CD4-positive, alpha-beta T cell (primary cell): ENCODE measurements around the gene ANKRD40. TPM values are rescaled to one million over a fixed set of nuclear protein-coding genes. Genes with fewer than 3 reads are reported as not detected.

Source experiments
- ATAC-seq: fragments of 200-7000 bp; cut with Tn5 transposase; one replicate; pipeline ENCODE4 v1.10.0; 2022; ENCODE audit warnings: mild to moderate bottlenecking; ENCODE audit not compliant: poor library complexity
- CTCF ChIA-PET: fragments of 350-600 bp; sonication (Branson Sonifier 250); formaldehyde crosslinking; loops from one replicate; lab custom pipeline; 2021; ENCODE audit warnings: antibody characterized with exemption, inconsistent platforms; lab: Charles Lee
- POLR2A ChIA-PET: fragments of 350-600 bp; sonication (Branson Sonifier 250); formaldehyde crosslinking; loops from one replicate; lab custom pipeline; 2021; ENCODE audit warnings: antibody characterized with exemption, inconsistent platforms; lab: Charles Lee
- DNase-seq, 14 experiments: peaks; one replicate each; pipeline ENCODE4 v3.0.0-alpha.2; 2013 to 2020; ENCODE audit warnings: mixed read lengths in 2 of 14
- H3K27ac ChIP-seq, 2 donors: one replicate each; pipeline versions ENCODE4 v1.5.1 to v1.7.0; 2013; ENCODE audit warnings: low read length in 2 of 2, low read depth in 1 of 2, mild to moderate bottlenecking in 1 of 2
- H3K27me3 ChIP-seq, 2 experiments: 1 replicate in 1 of 2; 2 replicates in 1 of 2; pipeline versions ENCODE4 v1.6.1 to v1.7.0; 2013; ENCODE audit warnings: low read length in 2 of 2, control low read depth in 1 of 2, mild to moderate bottlenecking in 1 of 2, moderate library complexity in 1 of 2; ENCODE audit not compliant: insufficient read depth in 2 of 2, control insufficient read depth in 1 of 2
- H3K36me3 ChIP-seq: one replicate; pipeline ENCODE4 v1.6.1; 2013; ENCODE audit warnings: low read length, control low read depth; ENCODE audit not compliant: insufficient read depth
- H3K4me1 ChIP-seq: one replicate; pipeline ENCODE4 v1.6.1; 2013; ENCODE audit warnings: low read length, control low read depth; ENCODE audit not compliant: insufficient read depth
- H3K4me3 ChIP-seq: one replicate; pipeline ENCODE4 v1.5.1; 2013; ENCODE audit warnings: mild to moderate bottlenecking, low read length, moderate library complexity
- H3K9me3 ChIP-seq, 2 experiments: 1 replicate in 1 of 2; 2 replicates in 1 of 2; pipeline versions ENCODE4 v1.6.1 to v1.7.0; 2013; ENCODE audit warnings: low read length in 2 of 2, mild to moderate bottlenecking in 2 of 2, control low read depth in 1 of 2, moderate library complexity in 1 of 2; ENCODE audit not compliant: control insufficient read depth in 1 of 2, insufficient read depth in 1 of 2
- H3K27ac Mint-ChIP-seq: one replicate; pipeline ENCODE4 v1.8.0; 2020; ENCODE audit warnings: mixed read lengths
- H3K27me3 Mint-ChIP-seq: one replicate; pipeline ENCODE4 v1.8.0; 2021; ENCODE audit warnings: mixed read lengths
- H3K36me3 Mint-ChIP-seq: one replicate; pipeline ENCODE4 v1.8.0; 2021; ENCODE audit warnings: low read depth, mixed read lengths
- H3K4me1 Mint-ChIP-seq: one replicate; pipeline ENCODE4 v1.8.0; 2021; ENCODE audit warnings: low read depth, mixed read lengths
- H3K4me3 Mint-ChIP-seq: one replicate; pipeline ENCODE4 v1.8.0; 2020; ENCODE audit warnings: mild to moderate bottlenecking, mixed read lengths
- H3K9me3 Mint-ChIP-seq: one replicate; pipeline ENCODE4 v1.8.0; 2020; ENCODE audit warnings: mixed read lengths
- intact Hi-C, 2 experiments: fragments of 100-400 bp; cut with DNase I in 1 of 2; cut with micrococcal nuclease in 1 of 2; formaldehyde crosslinking; loops; one replicate each; pipeline versions ENCODE4 v1.15.1 to v1.9.0; 2023 to 2025; cut with DNase I, micrococcal nuclease
- total RNA-seq, 174 experiments: library from RNA in 2 of 174; stranded (reverse) in 2 of 174; gene quantifications; one replicate each; pipeline ENCODE4 v1.2.3 and lab custom pipeline; 2021 to 2026
- TF ChIP-seq, protein P1 (sequence below): fragments of 200-600 bp; IDR thresholded peaks from one replicate; pipeline ENCODE4 v1.8.0; 2022; ENCODE audit warnings: antibody characterized with exemption, mild to moderate bottlenecking

Gene ANKRD40
- total RNA-seq, 2 experiments from 2014 or later = 22.8 to 24.0 TPM

DNA sequence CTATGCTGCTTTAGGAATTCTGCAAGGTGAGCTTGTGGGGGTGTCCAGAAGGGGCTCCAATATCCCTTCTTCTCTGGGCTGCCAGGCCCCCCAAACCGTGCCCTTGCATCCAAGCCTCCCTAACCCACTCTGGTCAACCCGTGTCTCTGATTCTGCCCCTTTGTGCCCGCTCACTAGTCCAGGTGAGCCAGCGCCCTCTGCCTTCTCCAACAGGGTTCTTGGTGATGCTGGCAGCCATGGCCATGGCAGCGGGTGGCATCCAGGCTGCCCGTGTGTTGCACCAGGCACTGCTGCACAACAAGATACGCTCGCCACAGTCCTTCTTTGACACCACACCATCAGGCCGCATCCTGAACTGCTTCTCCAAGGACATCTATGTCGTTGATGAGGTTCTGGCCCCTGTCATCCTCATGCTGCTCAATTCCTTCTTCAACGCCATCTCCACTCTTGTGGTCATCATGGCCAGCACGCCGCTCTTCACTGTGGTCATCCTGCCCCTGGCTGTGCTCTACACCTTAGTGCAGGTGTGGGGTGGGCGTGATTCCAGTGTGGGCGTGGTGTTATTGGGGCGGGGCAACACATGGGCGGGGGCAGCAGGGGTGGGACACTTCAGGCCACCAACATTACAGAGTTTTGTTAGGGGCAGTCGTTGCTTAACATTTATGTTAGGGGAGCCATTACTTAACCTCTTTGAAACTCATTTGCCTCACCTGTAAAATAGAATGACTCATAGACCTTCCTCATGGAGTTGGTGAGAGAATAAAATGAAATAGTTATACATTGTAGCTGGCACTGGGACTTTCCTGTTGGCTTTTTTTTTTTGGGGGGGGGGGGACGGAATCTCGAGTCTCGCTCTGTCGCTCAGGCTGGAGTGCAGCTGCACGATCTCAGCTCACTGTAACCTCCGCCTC lies 31.4 kb downstream of the ANKRD40 start:
- no peak for ATAC-seq
- no peaks in the 10 kb centered on the region for H3K4me1 ChIP-seq
- H3K4me1 Mint-ChIP-seq = no peaks in the 10 kb centered on the region
- H3K27me3 ChIP-seq = peaks cover 0 to 3% of the 10 kb centered on the region in 2 experiments
- no peak overlapping the region for H3K27ac Mint-ChIP-seq
- DNase-seq = no peak
- H3K27ac ChIP-seq = no peak overlapping the region
- ChIA-PET POLR2A (no interaction called here), CTCF (no interaction called here)
- no peak overlapping the region for H3K4me3 ChIP-seq
- no peaks in the 10 kb centered on the region for H3K36me3 Mint-ChIP-seq
- no peaks in the 10 kb centered on the region for H3K9me3 Mint-ChIP-seq
- no peaks in the 10 kb centered on the region for H3K36me3 ChIP-seq
- intact Hi-C loops = no loop called here
- TF ChIP-seq, protein P1, sequence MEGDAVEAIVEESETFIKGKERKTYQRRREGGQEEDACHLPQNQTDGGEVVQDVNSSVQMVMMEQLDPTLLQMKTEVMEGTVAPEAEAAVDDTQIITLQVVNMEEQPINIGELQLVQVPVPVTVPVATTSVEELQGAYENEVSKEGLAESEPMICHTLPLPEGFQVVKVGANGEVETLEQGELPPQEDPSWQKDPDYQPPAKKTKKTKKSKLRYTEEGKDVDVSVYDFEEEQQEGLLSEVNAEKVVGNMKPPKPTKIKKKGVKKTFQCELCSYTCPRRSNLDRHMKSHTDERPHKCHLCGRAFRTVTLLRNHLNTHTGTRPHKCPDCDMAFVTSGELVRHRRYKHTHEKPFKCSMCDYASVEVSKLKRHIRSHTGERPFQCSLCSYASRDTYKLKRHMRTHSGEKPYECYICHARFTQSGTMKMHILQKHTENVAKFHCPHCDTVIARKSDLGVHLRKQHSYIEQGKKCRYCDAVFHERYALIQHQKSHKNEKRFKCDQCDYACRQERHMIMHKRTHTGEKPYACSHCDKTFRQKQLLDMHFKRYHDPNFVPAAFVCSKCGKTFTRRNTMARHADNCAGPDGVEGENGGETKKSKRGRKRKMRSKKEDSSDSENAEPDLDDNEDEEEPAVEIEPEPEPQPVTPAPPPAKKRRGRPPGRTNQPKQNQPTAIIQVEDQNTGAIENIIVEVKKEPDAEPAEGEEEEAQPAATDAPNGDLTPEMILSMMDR = no peak
- no peaks in the 10 kb centered on the region for H3K9me3 ChIP-seq
- H3K27me3 Mint-ChIP-seq = peaks cover 17% of the 10 kb centered on the region
- no peak overlapping the region for H3K4me3 Mint-ChIP-seq

- CTCF ChIA-PET = no interaction called here
- TF ChIP-seq, protein P1 = no peak
- no peaks in the 10 kb centered on the region for H3K9me3 Mint-ChIP-seq
- no peak overlapping the region for H3K27ac ChIP-seq
- H3K36me3 Mint-ChIP-seq = no peaks in the 10 kb centered on the region
- DNase-seq (no peak), ATAC-seq (no peak)
- H3K4me1 Mint-ChIP-seq = no peaks in the 10 kb centered on the region
- no peaks in the 10 kb centered on the region for H3K9me3 ChIP-seq
- peaks cover 14% of the 10 kb centered on the region for H3K27me3 Mint-ChIP-seq
- H3K4me3 Mint-ChIP-seq = no peak overlapping the region
- no peaks in the 10 kb centered on the region for H3K36me3 ChIP-seq
- no peak overlapping the region for H3K4me3 ChIP-seq
- H3K4me1 ChIP-seq = no peaks in the 10 kb centered on the region
- H3K27ac Mint-ChIP-seq = no peak overlapping the region
- peaks cover 0 to 3% of the 10 kb centered on the region in 2 experiments for H3K27me3 ChIP-seq
- intact Hi-C loops = no loop called here
- POLR2A ChIA-PET = no interaction called here
These were observed 32.1 kb downstream of the ANKRD40 start for GRCh38 chr17:50675627-50676026.

GRCh38 chr17:50675190-50675589 lies 32.5 kb downstream of the ANKRD40 start:
- TF ChIP-seq, protein P1 = no peak
- no peaks in the 10 kb centered on the region for H3K9me3 ChIP-seq
- Mint-ChIP-seq H3K36me3 (no peaks in the 10 kb centered on the region), H3K4me1 (no peaks in the 10 kb centered on the region), H3K9me3 (no peaks in the 10 kb centered on the region), H3K27me3 (peaks cover 14% of the 10 kb centered on the region), H3K4me3 (no peak overlapping the region), H3K27ac (no peak overlapping the region)
- intact Hi-C loops = no loop called here
- DNase-seq (no peak), ATAC-seq (no peak)
- no peak overlapping the region for H3K4me3 ChIP-seq
- CTCF ChIA-PET = no interaction called here
- POLR2A ChIA-PET = no interaction called here
- no peaks in the 10 kb centered on the region for H3K4me1 ChIP-seq
- H3K27me3 ChIP-seq = peaks cover 0 to 3% of the 10 kb centered on the region in 2 experiments
- H3K36me3 ChIP-seq = no peaks in the 10 kb centered on the region
- H3K27ac ChIP-seq = no peak overlapping the region
